GM18505 (cell line): Measurements from ENCODE around the gene NDUFS2.

Source experiments
- ATAC-seq: cut with Tn5 transposase; IDR thresholded peaks from one replicate; pipeline ENCODE4 v1.9.1; 2021; ENCODE audit not compliant: unreplicated experiment
- POLR2A ChIP-seq: IDR thresholded peaks from 4 replicates; pipeline ENCODE4 v1.6.1; 2011; ENCODE audit warnings: borderline replicate concordance; ENCODE audit not compliant: insufficient read depth, insufficient read length; ENCODE audit errors: extremely low read depth

NDUFS2 gene

GRCh38 chr1:161177112-161177935 lies 24.8 kb upstream of the NDUFS2 start, which contains the start of gene B4GALT3:
B4GALT3 (minus strand) TSS chr1:161177507; CDS start chr1:161176060, 1,447 bp downstream.
- peak; percentile 83 for ATAC-seq
- TF ChIP-seq POLR2A = peak; percentile 89

GRCh38 chr1:161177936-161178244 lies 24.3 kb upstream of the NDUFS2 start:
- TF ChIP-seq POLR2A = no peak
- no peak for ATAC-seq

- no peak for TF ChIP-seq POLR2A
- ATAC-seq = no peak
Observed at GRCh38 chr1:161179698-161180097, 22.5 kb upstream of the NDUFS2 start.

- ATAC-seq = no peak
- TF ChIP-seq POLR2A = no peak
Observed at GRCh38 chr1:161180639-161181038, 21.5 kb upstream of the NDUFS2 start.

GRCh38 chr1:161182214-161182613 lies 20.0 kb upstream of the NDUFS2 start:
- TF ChIP-seq POLR2A = peak; percentile 17
- ATAC-seq = no peak

GRCh38 chr1:161185282-161185682 lies 16.9 kb upstream of the NDUFS2 start:
- TF ChIP-seq POLR2A = no peak
- ATAC-seq = peak; percentile 59

- ATAC-seq = peak; percentile 16
- TF ChIP-seq POLR2A = no peak
Observed at GRCh38 chr1:161185732-161186311, 16.3 kb upstream of the NDUFS2 start.

- no peak for ATAC-seq
Observed at GRCh38 chr1:161187311-161187710, 14.9 kb upstream of the NDUFS2 start.

GRCh38 chr1:161188381-161188780 lies 13.8 kb upstream of the NDUFS2 start:
- no peak for ATAC-seq
- TF ChIP-seq POLR2A = no peak

More at GRCh38 chr1:161187311-161187710, 14.9 kb upstream of the NDUFS2 start:
- no peak for TF ChIP-seq POLR2A

GRCh38 chr1:161189036-161189435 lies 13.1 kb upstream of the NDUFS2 start:
- no peak for ATAC-seq
- no peak for TF ChIP-seq POLR2A

GRCh38 chr1:161190962-161191521 lies 11.1 kb upstream of the NDUFS2 start:
- ATAC-seq = no peak
- no peak for TF ChIP-seq POLR2A

GRCh38 chr1:161191971-161192370 lies 10.2 kb upstream of the NDUFS2 start:
- no peak for TF ChIP-seq POLR2A
- no peak for ATAC-seq

- ATAC-seq = no peak
- TF ChIP-seq POLR2A = no peak
Observed at GRCh38 chr1:161192476-161193465, 9.4 kb upstream of the NDUFS2 start.

GRCh38 chr1:161193561-161194235 lies 8.5 kb upstream of the NDUFS2 start:
- TF ChIP-seq POLR2A = no peak
- ATAC-seq = no peak
